ENCODE data around the gene BLOC1S2. TPM values are rescaled to one million over a fixed set of nuclear protein-coding genes. Genes with fewer than 3 reads are reported as not detected.
A peak's percentile ranks its signal among the peaks of the same experiment; 100 is the strongest.

Gene BLOC1S2
- polyA plus RNA-seq, 2 of the 4 experiments (the other 2 are of a cell fraction): 90.9 to 91.0 TPM

- H3K4me3 ChIP-seq: peak overlapping the region; percentile 91
- 57% methylated on average over 21 of the region's 21 CpGs for WGBS (ENCODE audit: missing lambda C conversion rate)
- CTCF ChIA-PET: interaction anchor here (0.6 to 1.3 kb wide), 3 partner anchors 28 to 371 kb away, joined by 3 to 4 read pairs (median 3); no protein-coding TSS in a partner anchor
Measured at GRCh38 chr10:100229819-100230422, 56.6 kb downstream of the BLOC1S2 start.

GRCh38 chr10:100223879-100224278, 62.6 kb downstream of the BLOC1S2 start:
- no peak for TF ChIP-seq ELK1 (IDR thresholded peaks at IDR 0.05; ENCODE audit: low read depth, low read length)
- no peak for TF ChIP-seq EHF (CRISPR knock-in tag; IDR thresholded peaks at IDR 0.05)
- TF ChIP-seq CEBPB (IDR thresholded peaks at IDR 0.05): no peak
- no peak for TF ChIP-seq MAZ (IDR thresholded peaks at IDR 0.05; ENCODE audit: borderline replicate concordance, low read depth, low read length)
- no peak for TF ChIP-seq RNF2 (IDR thresholded peaks at IDR 0.05; ENCODE audit: borderline replicate concordance, low read depth)
- no peak for TF ChIP-seq POLR2AphosphoS2 (conservative IDR thresholded peaks at IDR 0.05; ENCODE audit: low read length)
- TF ChIP-seq HOXA7 (CRISPR knock-in tag; IDR thresholded peaks at IDR 0.05): no peak
- no peak for TF ChIP-seq CBX2 (IDR thresholded peaks at IDR 0.05; ENCODE audit: borderline replicate concordance, low read depth)
- TF ChIP-seq HOXB13 (CRISPR knock-in tag; IDR thresholded peaks at IDR 0.05; ENCODE audit: low read depth): no peak
- no peak for TF ChIP-seq TP53 (CRISPR knock-in tag; IDR thresholded peaks at IDR 0.05)
- TF ChIP-seq HEYL (CRISPR knock-in tag; IDR thresholded peaks at IDR 0.05): no peak
- TF ChIP-seq FOSB (CRISPR knock-in tag; IDR thresholded peaks at IDR 0.05): no peak
- no peak for TF ChIP-seq EP300 (IDR thresholded peaks at IDR 0.05)
- no peak for TF ChIP-seq ZFP36 (IDR thresholded peaks at IDR 0.05; ENCODE audit: borderline replicate concordance, partially characterized antibody)
- no peak for TF ChIP-seq RCOR1 (IDR thresholded peaks at IDR 0.05; ENCODE audit: low read depth, low read length)
- Histone ChIP-seq H3K4me3 (no peak overlapping the region), H3K4me2 (no peak overlapping the region), H3K9me3 (no peaks in the 10 kb centered on the region), H3K4me1 (peaks cover 10% of the 10 kb centered on the region; the same call in 2 of the 3 replicates), H3K27ac (no peak overlapping the region)
- DNase-seq (ENCODE audit: low read depth in 1 of 2, low spot score in 1 of 2): no peak
- ChIA-PET POLR2A (no interaction called here), CTCF (interaction anchor here (0.9 to 1.2 kb wide), 3 partner anchors 17 to 378 kb away, joined by 4 to 8 read pairs (median 4); no protein-coding TSS in a partner anchor)
- 81% methylated on average over 5 of the region's 5 CpGs for WGBS (ENCODE audit: missing lambda C conversion rate)
- no peak for ATAC-seq
- peak; percentile 28 for FAIRE-seq

More at GRCh38 chr10:100229819-100230422, 56.6 kb downstream of the BLOC1S2 start:
- ATAC-seq: no peak; a peak in 1 of 6 replicates
- DNase-seq (ENCODE audit: low read depth in 1 of 2, low spot score in 1 of 2): no peak
- no peaks in the 10 kb centered on the region for H3K9me3 ChIP-seq
- POLR2A ChIA-PET: no interaction called here
- H3K4me1 ChIP-seq: peaks cover 14% of the 10 kb centered on the region; the same call in 2 of the 3 replicates
- TF ChIP-seq ZFP36 (IDR thresholded peaks at IDR 0.05; ENCODE audit: borderline replicate concordance, partially characterized antibody): no peak
- peak in 1 of 2 experiments; percentile 10; a peak in 1 of 5 replicates for TF ChIP-seq JUN (IDR thresholded peaks at IDR 0.05)
- TF ChIP-seq MAFK (IDR thresholded peaks at IDR 0.05; ENCODE audit: partially characterized antibody): no peak
- TF ChIP-seq NR3C1 (IDR thresholded peaks at IDR 0.05): no peak
- no peak for TF ChIP-seq HMGXB4 (CRISPR knock-in tag; IDR thresholded peaks at IDR 0.05; ENCODE audit: borderline replicate concordance)
- TF ChIP-seq JUNB (IDR thresholded peaks at IDR 0.05): no peak
- no peak for TF ChIP-seq RAD21 (conservative IDR thresholded peaks at IDR 0.05 in 1 of 2, IDR thresholded peaks at IDR 0.05 in 1 of 2)
- TF ChIP-seq SREBF2 (IDR thresholded peaks at IDR 0.05): no peak
- peak overlapping the region; percentile 88 to 93 for H3K27ac ChIP-seq
- peak overlapping the region; percentile 74 for H3K4me2 ChIP-seq
- no peak for FAIRE-seq

Small RNA genes lying within 50 kb of the gene (small RNA-seq; reads per million reads assigned to genes)
- gene RNU6-422P (0 reads per million in 6 experiments), gene SNORA12 (0 to 32.6 (median 14.1) reads per million in 6 experiments)

Other genes with a start within 250 kb of the BLOC1S2 start
- gene CPN1, start 204.8 kb downstream of the BLOC1S2 start, polyA plus RNA-seq (2011; rRNA removed): 3.2 TPM in 2 replicates
- 0.29 to 0.62 TPM (median 0.52 TPM) in 3 replicates for gene CPN1, start 204.8 kb downstream of the BLOC1S2 start, polyA plus RNA-seq (2017; fragmentation: RNase III; extraction: RNeasy Plus Mini Kit Qiagen cat#74134 plus additional on column Dnase treatment)
- 70.4 and 78.4 TPM in 2 replicates for gene ERLIN1, start 100.7 kb downstream of the BLOC1S2 start, polyA plus RNA-seq (2011; rRNA removed)
- gene ERLIN1, start 100.7 kb downstream of the BLOC1S2 start, polyA plus RNA-seq (2017; fragmentation: RNase III; extraction: RNeasy Plus Mini Kit Qiagen cat#74134 plus additional on column Dnase treatment): 62.8 to 66.4 TPM (median 63.9 TPM) in 3 replicates
- 33.2 and 44.5 TPM in 2 replicates for gene CHUK, start 57.1 kb downstream of the BLOC1S2 start, polyA plus RNA-seq (2011; rRNA removed)
- 22.6 to 23.5 TPM (median 22.7 TPM) in 3 replicates for gene CHUK, start 57.1 kb downstream of the BLOC1S2 start, polyA plus RNA-seq (2017; fragmentation: RNase III; extraction: RNeasy Plus Mini Kit Qiagen cat#74134 plus additional on column Dnase treatment)
- gene CWF19L1, start 19.0 kb downstream of the BLOC1S2 start, polyA plus RNA-seq (2011; rRNA removed): 30.2 and 33.6 TPM in 2 replicates
- gene CWF19L1, start 19.0 kb downstream of the BLOC1S2 start, polyA plus RNA-seq (2017; fragmentation: RNase III; extraction: RNeasy Plus Mini Kit Qiagen cat#74134 plus additional on column Dnase treatment): 24.7 to 25.6 TPM (median 24.7 TPM) in 3 replicates
- 0.06 and 0.26 TPM in 2 replicates for gene PKD2L1, start 43.5 kb upstream of the BLOC1S2 start, polyA plus RNA-seq (2011; rRNA removed)
- gene PKD2L1, start 43.5 kb upstream of the BLOC1S2 start, polyA plus RNA-seq (2017; fragmentation: RNase III; extraction: RNeasy Plus Mini Kit Qiagen cat#74134 plus additional on column Dnase treatment): 0.08 to 0.11 TPM (median 0.10 TPM) in 3 replicates
- 329 and 348 TPM in 2 replicates for gene SCD, start 60.6 kb upstream of the BLOC1S2 start, polyA plus RNA-seq (2011; rRNA removed)
- gene SCD, start 60.6 kb upstream of the BLOC1S2 start, polyA plus RNA-seq (2017; fragmentation: RNase III; extraction: RNeasy Plus Mini Kit Qiagen cat#74134 plus additional on column Dnase treatment): 157 to 496 TPM (median 416 TPM) in 3 replicates
- gene WNT8B, start 176.3 kb upstream of the BLOC1S2 start, polyA plus RNA-seq (2011; rRNA removed): 0.05 and 0.08 TPM in 2 replicates
- gene WNT8B, start 176.3 kb upstream of the BLOC1S2 start, polyA plus RNA-seq (2017; fragmentation: RNase III; extraction: RNeasy Plus Mini Kit Qiagen cat#74134 plus additional on column Dnase treatment): 0.04 to 0.05 TPM in 2 of 3 replicates, not detected in the other
- 7.1 and 9.2 TPM in 2 replicates for gene SEC31B, start 233.2 kb upstream of the BLOC1S2 start, polyA plus RNA-seq (2011; rRNA removed)
- gene SEC31B, start 233.2 kb upstream of the BLOC1S2 start, polyA plus RNA-seq (2017; fragmentation: RNase III; extraction: RNeasy Plus Mini Kit Qiagen cat#74134 plus additional on column Dnase treatment): 4.5 to 6.8 TPM (median 6.2 TPM) in 3 replicates
- 208 and 221 TPM in 2 replicates for gene NDUFB8, start 243.2 kb upstream of the BLOC1S2 start, polyA plus RNA-seq (2011; rRNA removed)
- gene NDUFB8, start 243.2 kb upstream of the BLOC1S2 start, polyA plus RNA-seq (2017; fragmentation: RNase III; extraction: RNeasy Plus Mini Kit Qiagen cat#74134 plus additional on column Dnase treatment): 324 to 355 TPM (median 333 TPM) in 3 replicates
- gene HIF1AN, start 249.3 kb upstream of the BLOC1S2 start, polyA plus RNA-seq (2011; rRNA removed): 21.6 and 26.4 TPM in 2 replicates
- 13.4 to 16.4 TPM (median 15.3 TPM) in 3 replicates for gene HIF1AN, start 249.3 kb upstream of the BLOC1S2 start, polyA plus RNA-seq (2017; fragmentation: RNase III; extraction: RNeasy Plus Mini Kit Qiagen cat#74134 plus additional on column Dnase treatment)

Data from A549 (cell line).